OCI-LY7 (cell line): ENCODE measurements around the gene MGME1.

Experiments
- CTCF ChIP-seq: fragments of 200-600 bp; sonication (generic); conservative IDR thresholded peaks from 2 replicates; pipeline ENCODE4 v1.5.1; 2014; ENCODE audit warnings: mild to moderate bottlenecking, antibody characterized with exemption, low read length, moderate library complexity, mixed read lengths
- EZH2phosphoT487 ChIP-seq: fragments of 200-600 bp; sonication (generic); IDR thresholded peaks from 2 replicates; pipeline ENCODE4 v1.6.1; 2018; ENCODE audit warnings: low read depth, borderline replicate concordance, mild to moderate bottlenecking, mixed run types, antibody characterized with exemption, low read length, moderate library complexity, mixed read lengths

- no peak for TF ChIP-seq CTCF
- no peak for TF ChIP-seq EZH2phosphoT487
Observed at GRCh38 chr20:17971300-17972013, 2.6 kb downstream of the MGME1 start.
